Posterior cingulate gyrus (tissue), 11 donors: ENCODE measurements around the gene KANSL2.
"Not testable (repeated sequence)": the region's sequence is repeated elsewhere in the genome, so short reads cannot be mapped to it uniquely, and the experiment has no call there.

Source experiments
- DNase-seq, 10 donors: peaks; one replicate each; pipeline versions ENCODE4 v3.0.0 to v3.0.0-alpha.2; 2020 to 2021; ENCODE audit warnings: mixed read lengths in 3 of 10
- intact Hi-C: fragments of 100-400 bp; cut with DNase I; formaldehyde crosslinking; loops from one replicate; pipeline ENCODE4 v1.15.1; 2023

Gene KANSL2, protein sequence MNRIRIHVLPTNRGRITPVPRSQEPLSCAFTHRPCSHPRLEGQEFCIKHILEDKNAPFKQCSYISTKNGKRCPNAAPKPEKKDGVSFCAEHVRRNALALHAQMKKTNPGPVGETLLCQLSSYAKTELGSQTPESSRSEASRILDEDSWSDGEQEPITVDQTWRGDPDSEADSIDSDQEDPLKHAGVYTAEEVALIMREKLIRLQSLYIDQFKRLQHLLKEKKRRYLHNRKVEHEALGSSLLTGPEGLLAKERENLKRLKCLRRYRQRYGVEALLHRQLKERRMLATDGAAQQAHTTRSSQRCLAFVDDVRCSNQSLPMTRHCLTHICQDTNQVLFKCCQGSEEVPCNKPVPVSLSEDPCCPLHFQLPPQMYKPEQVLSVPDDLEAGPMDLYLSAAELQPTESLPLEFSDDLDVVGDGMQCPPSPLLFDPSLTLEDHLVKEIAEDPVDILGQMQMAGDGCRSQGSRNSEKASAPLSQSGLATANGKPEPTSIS

DNA sequence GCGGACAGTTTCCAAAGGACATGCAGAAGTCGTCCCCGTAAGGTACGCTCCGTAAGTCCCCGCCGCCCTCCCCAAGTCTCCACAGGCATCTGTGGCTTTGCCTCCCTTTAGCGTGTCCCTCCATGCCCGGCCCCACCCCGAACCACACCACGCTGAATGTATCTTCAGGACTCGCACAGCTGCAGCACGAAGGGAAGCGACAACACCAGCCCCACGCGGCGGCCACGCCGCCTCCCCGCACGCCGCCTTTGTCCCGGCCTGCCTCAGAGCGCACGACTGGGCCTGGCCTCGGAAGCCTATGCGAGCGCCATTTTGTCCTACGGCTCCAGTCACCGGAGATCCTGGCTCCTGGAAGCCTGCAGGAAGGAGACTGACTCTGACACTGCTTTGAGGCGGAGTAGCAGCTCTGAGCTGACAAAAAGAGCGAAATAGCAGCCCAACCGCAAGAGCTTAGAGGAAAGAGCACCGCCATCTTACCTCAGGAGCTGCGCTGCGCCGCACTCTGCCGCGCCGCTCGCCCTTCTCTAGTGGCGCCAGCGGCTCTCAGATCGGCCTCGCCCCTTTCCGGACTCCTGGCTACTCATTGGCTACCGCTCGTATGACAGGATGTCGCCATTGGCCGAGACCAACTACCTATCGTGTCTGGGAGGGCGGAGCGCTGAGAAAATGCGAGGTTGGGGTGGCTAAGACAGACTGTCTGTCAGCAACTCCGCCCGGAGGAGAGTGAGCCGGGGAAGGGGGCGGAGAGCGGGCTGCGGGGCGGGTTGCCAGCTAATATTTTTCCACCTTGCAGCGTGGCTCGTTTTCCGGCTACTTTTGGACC is at the start of gene KANSL2:
TSS of gene KANSL2 (minus strand) at position 529 of the 823 bp plus-strand sequence. CDS start 606 bp downstream, outside the sequence.
- intact Hi-C loops: loop anchor here (5.0 kb wide), 1 partner anchor 35 kb away; the partner anchor contains the start of gene CCNT1

DNA sequence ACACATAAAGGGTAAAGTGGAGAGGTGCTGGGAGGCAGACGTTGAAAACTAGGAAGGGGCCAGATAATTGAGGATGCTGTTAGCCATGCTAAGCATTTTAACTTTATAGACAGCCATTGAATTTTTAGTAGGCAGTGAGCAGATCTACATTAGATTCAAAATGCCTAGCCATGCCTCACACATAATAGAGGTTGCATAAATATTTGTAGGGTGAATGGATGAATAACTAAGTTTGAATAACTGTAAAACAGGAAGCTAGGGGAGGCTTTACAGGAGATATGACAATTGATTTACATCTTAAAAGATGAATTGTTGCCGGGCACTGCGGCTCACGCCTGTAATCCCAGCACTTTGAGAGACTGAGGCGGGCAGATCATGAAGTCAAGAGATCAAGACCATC is 46.8 kb upstream of the KANSL2 start:
- intact Hi-C loops: no loop called here
- no peak for DNase-seq

More for the DNA sequence above, at the start of gene KANSL2:
- DNase-seq: peak; percentile 97 to 100 (median 98)

DNA sequence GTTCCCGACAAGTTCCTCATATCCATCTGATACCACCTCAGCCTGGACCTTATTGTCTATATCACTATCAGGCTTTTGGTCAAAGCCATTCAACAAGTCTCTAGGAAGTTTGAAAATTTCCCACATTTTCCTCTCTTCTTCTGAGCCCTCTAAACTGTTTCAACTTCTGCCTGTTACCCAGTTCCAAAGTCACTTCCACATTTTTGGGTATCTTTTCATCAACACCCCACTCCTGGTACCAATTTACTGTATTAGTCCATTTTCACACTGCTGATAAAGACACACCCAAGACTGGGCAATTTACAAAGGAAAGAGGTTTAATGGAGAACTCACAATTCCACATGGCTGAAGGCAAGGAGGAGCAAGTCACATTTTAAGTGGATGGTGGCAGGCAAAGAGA is 38.7 kb upstream of the KANSL2 start:
- DNase-seq, intact Hi-C loops: not testable (repeated sequence)

DNA sequence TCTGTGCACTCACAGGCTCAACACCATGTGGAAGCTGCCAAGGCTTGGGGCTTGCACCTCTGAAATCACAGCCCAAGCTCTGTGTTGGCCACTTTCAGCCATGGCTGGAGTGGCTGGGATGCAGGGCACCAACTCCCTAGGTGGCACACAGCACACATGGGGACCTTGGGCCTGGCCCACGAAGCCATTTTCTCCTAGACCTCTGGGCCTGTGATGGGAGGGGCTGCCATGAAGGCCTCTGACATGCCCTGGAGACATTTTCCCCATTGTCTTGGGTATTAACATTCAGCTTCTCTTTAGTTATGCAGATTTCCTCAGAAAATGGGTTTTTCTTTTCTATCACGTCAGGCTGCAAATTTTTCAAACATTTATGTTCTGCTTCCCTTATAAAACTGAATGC is 38.1 kb upstream of the KANSL2 start:
- intact Hi-C loops, DNase-seq: not testable (repeated sequence)

DNA sequence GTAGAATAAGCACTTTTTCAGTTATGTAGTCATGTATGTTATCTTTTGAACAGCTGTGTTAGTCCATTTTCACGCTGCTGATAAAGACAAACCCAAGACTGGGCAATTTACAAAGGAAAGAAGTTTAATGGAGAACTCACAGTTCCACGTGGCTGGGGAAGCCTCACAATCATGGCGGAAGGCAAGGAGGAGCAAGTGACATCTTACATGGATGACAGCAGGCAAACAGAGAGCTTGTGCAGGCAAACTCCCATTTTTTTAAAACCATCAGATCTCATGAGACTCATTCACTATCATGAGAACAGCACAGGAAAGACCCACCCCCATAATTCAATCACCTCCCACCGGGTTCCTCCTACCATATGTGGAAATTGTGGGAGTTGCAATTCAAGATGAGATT is 37.0 kb upstream of the KANSL2 start:
- intact Hi-C loops: loop anchor here (5.0 kb wide), 1 partner anchor 37 kb away; the partner anchor contains the start of gene KANSL2

DNA sequence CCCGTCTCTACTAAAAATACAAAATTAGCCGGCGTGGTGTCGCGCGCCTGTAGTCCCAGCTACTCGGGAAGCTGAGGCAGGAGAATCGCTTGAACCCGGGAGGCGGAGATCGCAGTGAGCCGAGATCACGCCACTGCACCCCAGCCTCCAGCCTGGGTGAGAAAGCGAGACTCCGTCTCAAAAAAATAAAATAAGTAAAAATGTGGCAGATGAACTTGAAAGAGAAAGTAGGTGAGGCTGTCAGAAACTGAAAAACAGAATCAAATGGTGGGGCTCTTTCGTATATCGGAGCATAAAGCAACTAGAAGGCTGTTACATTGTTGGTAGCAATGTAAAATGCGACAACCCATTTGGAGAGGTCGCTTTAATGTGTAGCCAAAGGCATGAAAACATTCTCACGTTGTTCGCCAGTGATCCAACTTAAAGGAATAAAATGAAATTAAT is 35.2 kb upstream of the KANSL2 start:
- DNase-seq: no peak
- intact Hi-C loops: loop anchor here (5.0 kb wide), 1 partner anchor 35 kb away; the partner anchor contains the start of gene KANSL2

More for the DNA sequence above, 37.0 kb upstream of the KANSL2 start:
- not testable (repeated sequence) for DNase-seq

DNA sequence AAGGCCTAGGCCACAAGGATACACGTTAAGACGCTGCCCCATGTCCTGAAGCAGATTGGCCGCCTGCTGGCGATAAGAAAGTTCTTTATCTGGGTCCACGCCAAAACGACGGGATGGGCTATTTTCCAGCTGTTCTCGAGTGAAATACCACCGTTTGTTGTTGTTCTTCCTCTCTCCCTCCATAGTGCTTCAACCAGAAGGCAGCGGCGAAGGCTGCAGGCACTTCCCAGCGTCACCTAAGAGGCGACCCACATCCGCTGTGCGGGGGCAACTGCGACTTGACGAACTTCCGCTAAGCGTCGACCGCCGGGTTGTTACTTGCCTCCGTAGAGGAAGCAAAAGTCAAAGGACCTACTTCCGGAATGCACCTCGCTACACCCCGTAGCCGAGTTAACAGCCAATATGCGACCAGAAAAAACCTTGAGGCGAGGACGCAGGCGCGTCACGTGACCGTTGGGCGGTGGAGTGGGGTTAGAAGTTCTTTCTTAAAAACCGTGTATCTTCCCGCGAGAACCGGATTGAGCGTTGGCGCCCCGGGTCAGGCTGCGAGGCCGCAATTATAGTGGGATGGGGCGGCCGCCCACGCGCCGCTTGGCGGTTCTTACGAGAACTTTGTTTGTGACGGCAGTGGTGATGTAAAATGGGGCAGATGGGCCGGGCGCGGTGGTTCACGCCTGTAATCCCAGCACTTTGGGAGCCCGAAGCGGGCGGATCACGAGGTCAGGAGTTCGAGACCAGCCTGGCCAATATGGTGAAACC is 34.6 kb upstream of the KANSL2 start, which contains the start of gene CCNT1:
TSS of gene CCNT1 (minus strand) at position 215 of the 759 bp plus-strand sequence. CDS start at position 183, 32 bp downstream.
- peak; percentile 91 to 100 (median 97) for DNase-seq
- intact Hi-C loops: loop anchor here (5.0 kb wide), 1 partner anchor 34 kb away; the partner anchor contains the start of gene KANSL2

DNA sequence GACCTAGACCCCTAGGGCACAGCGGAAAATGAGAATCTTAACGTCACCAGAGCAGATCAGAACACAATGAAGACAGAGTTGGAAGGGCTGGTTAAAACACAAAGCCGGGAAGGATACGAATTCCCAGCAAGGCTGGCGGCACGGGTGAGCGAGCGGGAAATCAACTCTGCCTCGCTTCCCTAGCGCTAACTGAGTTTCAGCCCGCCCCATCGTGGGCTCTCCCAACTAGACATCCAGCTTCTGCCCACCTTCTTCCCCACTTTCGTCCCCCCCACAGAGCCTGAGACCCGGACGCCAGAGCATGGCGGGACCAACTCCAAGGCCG is 34.1 kb upstream of the KANSL2 start:
- DNase-seq: no peak
- intact Hi-C loops: loop anchor here (5.0 kb wide), 1 partner anchor 34 kb away; the partner anchor contains the start of gene KANSL2

DNA sequence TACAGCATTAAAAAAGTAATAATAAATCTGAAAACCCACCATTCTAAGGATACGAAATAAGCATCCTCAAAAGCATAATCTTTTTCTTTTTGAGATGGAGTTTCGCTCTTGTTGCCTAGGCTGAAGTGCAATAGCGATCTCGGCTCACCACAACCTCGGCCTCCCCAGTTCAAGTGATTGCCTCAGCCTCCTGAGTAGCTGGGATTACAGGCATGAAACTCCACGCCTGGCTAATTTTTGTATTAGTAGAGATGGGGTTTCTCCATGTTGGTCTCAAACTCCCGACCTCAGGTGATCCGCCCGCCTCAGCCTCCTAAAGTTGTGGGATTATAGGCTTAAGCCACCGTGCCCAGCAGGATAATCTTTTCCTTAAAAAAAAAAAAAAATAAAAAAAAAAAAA is 30.2 kb upstream of the KANSL2 start:
- peak in 2 of 10 donors; percentile 41 to 72 for DNase-seq
- intact Hi-C loops: no loop called here

DNA sequence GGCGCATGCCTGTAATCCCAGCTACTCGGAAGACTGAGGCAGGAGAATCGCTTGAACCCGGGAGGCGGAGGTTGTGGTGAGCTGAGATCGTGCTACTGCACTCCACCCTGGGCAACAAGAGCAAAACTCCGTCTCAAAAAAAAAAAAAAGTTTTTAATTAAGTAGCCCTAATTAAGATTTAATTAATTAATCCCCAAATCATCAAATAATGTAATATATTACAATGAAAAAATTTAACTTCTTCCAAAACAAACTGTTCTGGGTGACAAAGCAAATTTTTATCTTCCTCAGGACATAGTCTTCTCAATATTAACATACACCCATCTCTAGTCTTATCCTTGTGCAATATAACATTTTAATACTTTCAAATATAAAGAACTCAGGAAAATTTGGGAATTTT is 16.8 kb upstream of the KANSL2 start:
- intact Hi-C loops, DNase-seq: not testable (repeated sequence)

DNA sequence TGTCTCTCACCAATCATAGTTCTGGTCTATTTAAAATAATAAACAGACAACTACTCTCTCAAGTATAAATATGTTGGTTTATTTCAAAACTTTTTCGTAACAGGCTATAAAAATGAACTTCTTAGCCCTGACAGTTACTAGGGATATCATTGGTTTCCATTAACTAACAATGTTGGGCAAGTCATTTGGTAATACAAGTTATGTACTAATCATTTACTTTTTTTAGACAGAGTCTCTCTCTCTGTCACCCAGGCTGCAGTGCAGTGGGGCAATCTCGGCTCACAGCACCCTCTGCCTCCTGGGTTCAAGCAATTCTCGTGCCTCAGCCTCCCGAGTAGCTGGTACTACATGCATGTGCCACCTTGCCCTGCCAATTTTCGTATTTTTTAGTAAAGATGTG is 14.6 kb upstream of the KANSL2 start:
- no peak for DNase-seq
- intact Hi-C loops: no loop called here

DNA sequence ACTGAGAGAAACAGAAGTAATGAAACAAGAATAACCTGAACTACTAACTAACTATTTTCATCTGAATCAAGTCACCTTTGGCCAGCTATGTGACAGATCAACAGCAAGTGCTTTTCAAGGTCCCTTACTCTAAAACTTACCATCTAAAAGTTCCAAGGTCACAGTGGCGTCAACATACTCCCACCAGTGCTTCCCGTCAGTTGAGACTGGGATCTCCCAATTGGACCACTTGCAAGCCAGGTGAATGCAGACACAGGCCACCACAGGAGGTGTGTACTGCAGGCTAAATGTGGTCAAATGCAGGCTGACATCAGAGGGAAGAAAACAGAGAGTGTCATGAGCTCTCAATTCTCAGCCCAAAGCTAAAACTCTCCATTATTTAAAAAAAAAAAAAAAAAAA is 13.8 kb upstream of the KANSL2 start:
- intact Hi-C loops: no loop called here
- DNase-seq: no peak

DNA sequence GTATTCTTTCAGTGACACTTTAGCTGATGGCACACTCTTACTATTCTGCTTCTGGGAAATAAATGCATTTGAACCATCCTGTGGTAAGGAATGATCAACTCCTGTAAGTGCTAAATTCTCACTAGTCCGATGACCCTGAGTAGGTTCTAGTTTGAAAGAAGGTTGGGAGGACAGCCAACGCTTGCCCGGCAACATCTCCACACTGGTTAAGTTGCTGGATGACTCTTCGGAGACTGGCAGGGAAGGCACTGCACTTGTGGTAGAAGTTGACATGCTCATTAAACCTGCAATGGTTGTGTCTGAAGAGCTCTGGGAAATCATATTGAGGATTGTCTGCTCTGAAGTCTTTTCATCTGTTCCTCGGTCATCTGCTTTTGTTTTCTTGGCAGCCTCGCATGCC is 12.0 kb upstream of the KANSL2 start:
- intact Hi-C loops: no loop called here
- DNase-seq: no peak

DNA sequence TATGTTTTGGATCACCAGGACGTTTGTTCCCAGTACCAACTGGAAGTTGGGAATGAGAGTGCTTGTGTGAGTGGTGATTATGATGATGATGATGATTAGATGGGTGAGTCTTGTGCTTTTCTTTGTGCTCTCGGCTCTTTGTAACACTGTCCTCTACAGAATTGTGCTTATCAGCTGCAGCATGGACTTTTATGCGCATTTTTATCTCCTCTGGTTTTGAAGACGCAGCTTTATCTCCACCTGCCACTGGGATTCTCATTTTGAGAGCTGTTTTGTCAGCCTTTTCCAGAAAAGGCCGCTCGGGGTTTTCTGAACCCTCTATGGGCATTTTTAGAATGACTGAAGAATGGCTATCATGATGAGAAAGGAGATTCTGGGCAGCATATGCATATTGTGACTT is 11.5 kb upstream of the KANSL2 start:
- DNase-seq: no peak
- intact Hi-C loops: no loop called here

DNA sequence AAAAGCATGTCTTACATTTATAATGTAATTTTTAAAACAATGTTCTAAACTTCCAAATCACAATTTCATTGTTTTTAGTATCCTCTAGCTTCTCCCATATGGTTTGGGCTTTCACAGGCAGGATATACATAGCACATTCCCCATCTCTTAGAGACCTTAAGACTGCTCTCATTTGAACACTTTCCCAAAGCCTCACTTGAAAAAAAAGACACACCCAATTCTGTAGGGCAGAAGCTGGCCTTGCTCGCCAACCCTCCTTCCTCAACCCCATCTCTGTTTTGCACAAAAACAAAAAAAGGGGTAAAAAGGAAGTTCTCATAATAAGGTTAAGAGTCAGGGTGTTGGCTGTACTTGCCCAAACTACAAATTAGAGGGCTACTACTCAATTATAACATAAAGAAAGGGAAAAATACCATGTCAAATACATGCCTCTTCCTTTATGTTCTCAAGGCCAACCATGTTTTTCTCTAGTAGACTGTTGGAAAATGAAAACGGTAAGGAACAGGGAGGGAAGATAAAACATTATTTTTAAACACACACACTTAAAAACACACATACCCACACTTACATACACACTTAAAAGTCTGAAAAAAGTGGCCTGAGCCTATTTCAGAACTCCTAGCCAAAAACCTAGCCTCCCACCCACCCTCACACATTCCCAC is 9.9 kb upstream of the KANSL2 start:
- DNase-seq: no peak
- intact Hi-C loops: no loop called here

DNA sequence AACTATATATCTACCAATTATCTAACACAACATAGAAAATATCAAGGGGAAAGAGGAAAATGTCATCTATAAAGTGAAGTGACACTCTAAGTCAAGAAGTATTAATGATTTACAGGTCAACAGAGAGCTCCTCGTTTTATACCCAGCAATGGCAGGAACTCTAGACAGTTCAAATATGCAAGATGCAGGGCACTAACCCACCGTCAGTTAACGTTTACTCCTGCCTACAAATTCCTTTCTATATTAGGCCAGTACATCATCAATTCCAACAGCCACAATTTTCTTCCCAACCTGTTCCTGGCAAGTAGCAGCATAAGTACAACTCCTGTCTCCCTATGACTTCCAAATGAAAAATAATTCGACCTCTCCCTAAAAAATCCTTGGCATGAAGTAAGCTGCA is 9.0 kb upstream of the KANSL2 start:
- intact Hi-C loops: no loop called here
- no peak for DNase-seq

DNA sequence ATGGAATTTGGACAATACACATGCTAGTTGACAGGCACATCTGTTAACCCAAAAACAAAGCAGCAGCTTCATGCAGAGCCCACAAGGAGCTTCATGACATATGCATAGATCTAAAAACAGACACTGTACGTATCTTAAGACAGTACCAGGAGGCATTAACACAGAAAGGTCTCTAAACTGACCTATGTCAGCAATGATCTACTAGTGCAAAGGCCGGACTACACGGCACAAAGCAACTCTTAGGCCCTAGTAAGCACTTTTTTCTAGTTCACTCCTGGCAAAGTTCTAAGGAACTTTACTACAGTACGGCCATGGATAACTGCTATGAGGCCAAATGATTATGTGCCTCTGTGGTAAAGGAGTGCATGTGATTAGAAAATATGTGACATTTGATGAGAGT is 8.4 kb upstream of the KANSL2 start:
- no peak for DNase-seq
- intact Hi-C loops: no loop called here

DNA sequence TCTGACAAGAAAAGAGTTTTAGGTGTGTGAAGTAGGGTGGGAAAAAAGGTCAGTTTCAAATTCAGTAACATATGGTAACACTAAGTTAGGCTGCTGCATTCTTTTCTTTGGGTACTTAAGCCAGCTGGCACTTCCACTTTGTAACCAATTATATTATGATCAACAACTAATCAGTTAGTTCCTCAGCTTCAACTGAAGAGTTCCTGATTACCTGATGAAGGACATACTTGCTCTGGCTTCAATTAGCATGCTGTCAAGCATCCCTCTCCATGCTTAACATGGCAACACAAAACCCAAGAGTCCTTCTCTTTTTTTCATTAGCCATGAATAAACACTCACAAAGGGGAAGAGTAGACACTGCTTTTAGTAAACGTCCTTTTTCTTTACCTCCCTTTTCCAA is 6.8 kb upstream of the KANSL2 start:
- intact Hi-C loops: no loop called here
- no peak for DNase-seq

DNA sequence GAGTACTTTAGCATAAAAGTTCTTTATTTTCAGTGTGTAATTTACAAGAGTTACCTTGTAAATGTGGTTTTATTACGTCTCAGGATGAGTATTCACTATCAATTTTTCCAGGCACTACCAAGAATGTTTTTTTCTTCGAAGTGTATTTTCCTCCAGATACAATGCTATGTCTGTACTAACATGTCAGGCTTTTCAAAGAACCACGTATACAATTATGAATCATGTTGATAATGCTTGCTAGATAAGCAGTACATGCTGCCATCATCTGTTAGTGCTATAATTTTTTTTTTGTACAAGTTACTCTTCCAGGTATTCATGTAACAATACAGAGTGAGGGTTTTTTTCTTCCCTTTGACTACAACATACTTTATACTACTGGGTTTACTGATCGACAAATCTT is 5.6 kb upstream of the KANSL2 start:
- DNase-seq: no peak
- intact Hi-C loops: no loop called here
